HFF-Myc (cell line): ENCODE data around the gene BPTF.
"Not testable (repeated sequence)": the region's sequence is repeated elsewhere in the genome, so short reads cannot be mapped to it uniquely, and the experiment has no call there.

ENCODE experiments used
- DNase-seq: peaks from one replicate; pipeline ENCODE4 v3.0.0-alpha.2; 2011; ENCODE audit warnings: low read depth; ENCODE audit errors: extremely low read depth
- H3K4me3 ChIP-seq: replicated peaks from 2 replicates; pipeline ENCODE4 v1.5.1; 2011; ENCODE audit warnings: low read depth, mild to moderate bottlenecking, control low read depth, low read length
- TF ChIP-seq, protein P1 (sequence below): IDR thresholded peaks from 2 replicates; pipeline ENCODE4 v1.5.1; 2012; ENCODE audit warnings: mild to moderate bottlenecking, low read depth, low read length, control low read depth; ENCODE audit errors: missing control alignments

BPTF gene

DNA sequence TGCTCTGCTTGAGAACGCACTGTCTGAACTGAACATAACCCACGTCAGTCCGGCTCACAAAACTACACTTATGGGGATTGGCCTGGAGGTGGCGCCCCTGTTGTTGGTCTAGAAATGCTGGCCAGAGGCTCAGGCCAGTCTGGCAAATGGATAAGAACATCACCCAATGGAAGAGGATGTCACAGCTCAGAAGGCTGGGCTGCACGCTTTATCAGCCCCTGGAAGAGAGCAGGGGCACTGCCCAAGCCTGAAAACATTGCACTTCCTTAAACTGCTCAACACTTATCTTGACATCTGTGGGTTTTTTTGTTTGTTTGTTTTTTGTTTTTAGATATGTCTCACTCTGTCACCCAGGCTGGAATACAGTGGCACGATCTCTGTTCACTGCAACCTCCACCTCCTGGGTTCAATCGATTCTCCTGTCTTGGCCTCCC lies 24.8 kb upstream of the BPTF start:
- DNase-seq, result peak; percentile 37
- TF ChIP-seq, protein P1, sequence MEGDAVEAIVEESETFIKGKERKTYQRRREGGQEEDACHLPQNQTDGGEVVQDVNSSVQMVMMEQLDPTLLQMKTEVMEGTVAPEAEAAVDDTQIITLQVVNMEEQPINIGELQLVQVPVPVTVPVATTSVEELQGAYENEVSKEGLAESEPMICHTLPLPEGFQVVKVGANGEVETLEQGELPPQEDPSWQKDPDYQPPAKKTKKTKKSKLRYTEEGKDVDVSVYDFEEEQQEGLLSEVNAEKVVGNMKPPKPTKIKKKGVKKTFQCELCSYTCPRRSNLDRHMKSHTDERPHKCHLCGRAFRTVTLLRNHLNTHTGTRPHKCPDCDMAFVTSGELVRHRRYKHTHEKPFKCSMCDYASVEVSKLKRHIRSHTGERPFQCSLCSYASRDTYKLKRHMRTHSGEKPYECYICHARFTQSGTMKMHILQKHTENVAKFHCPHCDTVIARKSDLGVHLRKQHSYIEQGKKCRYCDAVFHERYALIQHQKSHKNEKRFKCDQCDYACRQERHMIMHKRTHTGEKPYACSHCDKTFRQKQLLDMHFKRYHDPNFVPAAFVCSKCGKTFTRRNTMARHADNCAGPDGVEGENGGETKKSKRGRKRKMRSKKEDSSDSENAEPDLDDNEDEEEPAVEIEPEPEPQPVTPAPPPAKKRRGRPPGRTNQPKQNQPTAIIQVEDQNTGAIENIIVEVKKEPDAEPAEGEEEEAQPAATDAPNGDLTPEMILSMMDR, result peak; percentile 73
- H3K4me3 ChIP-seq, result no peak overlapping the region

DNA sequence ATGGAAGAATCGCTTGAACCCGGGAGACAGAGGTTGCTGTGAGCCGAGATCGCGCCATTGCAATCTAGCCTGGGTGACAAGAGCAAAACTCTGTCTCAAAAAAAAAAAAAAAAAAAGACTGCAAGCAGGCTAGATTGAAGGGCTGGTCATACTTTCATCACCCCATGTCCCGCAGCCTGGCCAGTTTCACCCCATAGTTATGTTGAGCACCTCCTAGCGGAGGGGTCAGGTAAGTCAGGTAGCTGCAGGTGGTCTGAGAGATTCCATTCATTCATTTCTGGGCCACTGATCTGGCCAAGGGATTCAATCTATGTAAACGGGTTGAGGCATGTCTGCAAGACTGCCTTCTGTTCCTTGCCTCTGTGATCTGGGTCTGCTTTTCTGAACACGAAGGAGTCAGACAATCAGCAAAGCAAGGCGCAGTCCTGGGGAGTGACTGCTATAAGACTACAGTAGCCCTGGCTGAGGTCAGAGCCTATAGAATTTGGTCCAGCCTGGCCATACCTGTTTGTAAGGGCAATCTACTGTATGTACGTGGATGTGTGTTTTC lies 23.6 kb upstream of the BPTF start:
- H3K4me3 ChIP-seq, result no peak overlapping the region
- TF ChIP-seq, protein P1, result no peak
- no peak for DNase-seq

DNA sequence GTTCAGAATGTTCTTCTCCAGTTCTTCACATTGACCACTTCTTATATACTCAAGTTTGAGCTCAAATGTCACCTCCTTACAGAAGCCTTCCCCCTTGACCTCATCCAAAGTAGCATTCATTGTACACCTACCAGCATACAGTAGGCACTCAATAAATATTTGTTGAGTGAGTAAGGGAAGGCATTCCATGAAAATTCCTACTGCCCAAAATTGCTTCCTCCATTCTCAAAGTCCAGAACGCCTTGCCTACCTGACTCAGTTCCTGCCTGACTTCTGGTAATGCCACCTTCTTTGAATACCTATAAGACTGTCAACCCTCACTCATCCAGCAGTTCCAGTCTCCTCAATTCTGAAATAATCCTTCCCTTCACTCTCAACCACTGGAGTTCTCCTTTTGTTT lies 14.8 kb upstream of the BPTF start:
- TF ChIP-seq, protein P1, result no peak
- DNase-seq, result no peak
- no peak overlapping the region for H3K4me3 ChIP-seq

DNA sequence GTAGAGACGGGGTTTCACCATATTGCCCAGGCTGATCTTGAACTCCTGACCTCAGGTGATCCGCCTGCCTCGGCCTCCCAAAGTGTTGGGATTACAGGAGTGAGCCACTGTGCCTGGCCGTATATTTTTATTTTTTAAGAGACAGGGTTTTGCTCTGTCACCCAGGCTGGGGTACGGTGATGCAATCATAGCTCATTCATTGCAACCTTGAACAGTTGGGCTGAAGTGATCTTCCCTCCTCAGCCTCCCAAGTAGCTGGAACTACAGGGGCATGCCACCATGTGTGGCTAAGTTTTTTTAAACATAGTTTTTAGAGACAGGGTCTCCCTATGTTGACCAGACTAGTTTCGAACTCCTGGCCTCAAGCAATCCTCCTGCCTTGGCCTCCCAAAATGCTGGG lies 12.9 kb upstream of the BPTF start:
- not testable (repeated sequence) for DNase-seq, H3K4me3 ChIP-seq

DNA sequence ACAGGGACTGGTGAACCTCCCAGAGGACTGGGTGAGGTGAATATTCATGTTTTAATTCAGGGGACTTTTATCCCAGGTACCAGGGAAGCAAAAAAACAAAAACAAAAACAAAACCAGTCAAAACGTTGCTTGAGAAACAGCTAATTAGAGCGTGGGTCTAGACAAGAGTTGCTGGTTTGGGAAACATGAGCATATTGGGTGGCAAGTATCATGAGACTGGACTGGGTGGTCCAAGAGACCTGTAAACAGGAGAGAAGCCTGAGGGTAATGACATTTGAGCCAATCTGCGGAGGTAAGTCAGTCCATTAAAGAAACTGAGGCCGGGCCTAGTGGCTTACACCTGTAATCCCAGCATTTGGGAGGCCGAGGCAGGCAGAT lies 11.5 kb upstream of the BPTF start:
- H3K4me3 ChIP-seq, result no peak overlapping the region
- TF ChIP-seq, protein P1, result no peak
- no peak for DNase-seq

DNA sequence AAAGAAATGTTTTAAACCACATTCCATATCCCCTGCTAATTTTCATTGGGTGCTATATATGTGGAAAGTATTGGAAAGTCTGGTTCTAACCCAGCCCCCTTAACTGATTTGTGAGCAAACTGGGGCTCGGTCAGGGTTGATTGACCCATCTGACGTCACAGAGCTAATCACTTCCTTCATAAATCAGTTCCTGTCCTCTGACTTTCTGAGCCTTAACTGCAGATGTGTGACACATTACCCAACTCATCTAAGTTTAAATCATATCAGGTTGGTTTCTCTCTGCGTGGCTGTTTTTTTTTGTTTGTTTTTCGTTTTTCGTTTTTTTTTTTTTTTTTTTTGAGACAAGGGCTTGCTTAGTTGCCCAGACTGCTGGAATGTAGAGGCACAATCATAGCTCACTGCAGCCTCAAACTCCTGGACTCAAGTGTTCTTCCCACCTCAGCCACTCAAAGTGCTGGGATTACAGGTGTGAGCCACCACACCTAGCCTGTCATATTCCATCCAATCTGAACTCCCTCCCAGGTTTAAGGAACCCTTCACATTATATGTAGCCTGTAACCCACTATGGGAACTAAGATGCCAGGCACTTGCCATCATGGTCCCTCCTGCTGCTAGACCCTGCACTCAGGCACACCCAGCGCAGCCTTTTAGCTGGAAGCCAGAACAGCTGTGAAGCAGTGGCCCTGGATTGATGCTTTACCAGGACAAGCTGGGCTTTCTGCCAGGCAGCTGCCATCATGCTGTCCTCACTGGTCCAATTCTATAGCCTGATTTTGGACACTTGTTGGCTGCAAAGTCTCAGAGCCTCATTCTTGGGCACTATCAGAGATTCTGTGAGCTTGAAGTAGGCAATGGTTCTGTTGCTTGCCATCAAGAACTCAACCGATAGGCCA lies 6.9 kb upstream of the BPTF start:
- no peak for DNase-seq
- TF ChIP-seq, protein P1, result no peak
- H3K4me3 ChIP-seq, result no peak overlapping the region

DNA sequence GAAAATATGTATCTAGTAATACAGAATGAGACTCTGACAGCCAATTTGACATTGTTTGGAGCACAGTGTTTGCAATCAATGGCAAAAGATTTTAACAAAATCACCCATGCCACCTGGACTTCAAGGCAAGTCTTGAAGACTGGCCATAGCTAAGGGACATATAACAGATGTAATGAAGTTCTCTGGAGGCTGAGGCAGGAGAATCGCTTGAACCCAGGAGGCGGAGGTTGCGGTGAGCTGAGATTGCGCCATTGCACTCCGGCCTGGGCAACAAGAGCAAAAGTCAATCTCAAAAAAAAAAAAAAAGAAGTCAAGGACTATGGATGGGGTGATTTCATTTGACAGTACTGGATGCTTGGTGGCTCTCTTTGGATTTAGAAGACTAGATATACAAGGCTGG lies 5.6 kb upstream of the BPTF start:
- no peak for DNase-seq
- TF ChIP-seq, protein P1, result no peak
- H3K4me3 ChIP-seq, result no peak overlapping the region
